AG09319 (cell line): ENCODE measurements around the gene NECTIN2.

Source experiments
- DNase-seq: peaks from one replicate; pipeline ENCODE4 v3.0.0-alpha.2; 2010; ENCODE audit warnings: low read depth; ENCODE audit errors: extremely low read depth
- TF ChIP-seq, protein P1 (sequence below): IDR thresholded peaks from 2 replicates; pipeline ENCODE4 v1.5.1; 2011; ENCODE audit warnings: low read depth, mild to moderate bottlenecking, inconsistent platforms, low read length, moderate library complexity

Gene NECTIN2

DNA sequence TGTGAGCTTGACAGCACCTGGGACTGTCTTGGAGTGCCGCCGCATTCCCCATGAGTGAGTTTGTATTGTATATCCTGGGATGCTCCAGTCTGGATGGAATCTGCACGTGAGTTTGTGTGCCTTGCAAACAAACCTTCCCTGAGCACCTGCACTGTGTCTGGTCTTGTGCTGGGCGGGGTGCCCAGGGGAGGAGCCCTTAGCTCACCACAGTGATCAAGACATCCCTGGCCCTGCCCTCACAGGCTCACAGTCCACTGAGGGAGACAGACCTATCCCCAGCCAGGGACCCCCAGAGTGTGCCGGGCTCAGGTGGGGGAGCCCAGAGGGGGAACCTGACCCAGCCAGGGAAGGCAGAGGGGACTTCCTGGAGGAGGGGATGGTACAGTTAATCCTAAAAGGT is 38.9 kb upstream of the NECTIN2 start:
- DNase-seq, result no peak
- TF ChIP-seq, protein P1, sequence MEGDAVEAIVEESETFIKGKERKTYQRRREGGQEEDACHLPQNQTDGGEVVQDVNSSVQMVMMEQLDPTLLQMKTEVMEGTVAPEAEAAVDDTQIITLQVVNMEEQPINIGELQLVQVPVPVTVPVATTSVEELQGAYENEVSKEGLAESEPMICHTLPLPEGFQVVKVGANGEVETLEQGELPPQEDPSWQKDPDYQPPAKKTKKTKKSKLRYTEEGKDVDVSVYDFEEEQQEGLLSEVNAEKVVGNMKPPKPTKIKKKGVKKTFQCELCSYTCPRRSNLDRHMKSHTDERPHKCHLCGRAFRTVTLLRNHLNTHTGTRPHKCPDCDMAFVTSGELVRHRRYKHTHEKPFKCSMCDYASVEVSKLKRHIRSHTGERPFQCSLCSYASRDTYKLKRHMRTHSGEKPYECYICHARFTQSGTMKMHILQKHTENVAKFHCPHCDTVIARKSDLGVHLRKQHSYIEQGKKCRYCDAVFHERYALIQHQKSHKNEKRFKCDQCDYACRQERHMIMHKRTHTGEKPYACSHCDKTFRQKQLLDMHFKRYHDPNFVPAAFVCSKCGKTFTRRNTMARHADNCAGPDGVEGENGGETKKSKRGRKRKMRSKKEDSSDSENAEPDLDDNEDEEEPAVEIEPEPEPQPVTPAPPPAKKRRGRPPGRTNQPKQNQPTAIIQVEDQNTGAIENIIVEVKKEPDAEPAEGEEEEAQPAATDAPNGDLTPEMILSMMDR, result no peak

DNA sequence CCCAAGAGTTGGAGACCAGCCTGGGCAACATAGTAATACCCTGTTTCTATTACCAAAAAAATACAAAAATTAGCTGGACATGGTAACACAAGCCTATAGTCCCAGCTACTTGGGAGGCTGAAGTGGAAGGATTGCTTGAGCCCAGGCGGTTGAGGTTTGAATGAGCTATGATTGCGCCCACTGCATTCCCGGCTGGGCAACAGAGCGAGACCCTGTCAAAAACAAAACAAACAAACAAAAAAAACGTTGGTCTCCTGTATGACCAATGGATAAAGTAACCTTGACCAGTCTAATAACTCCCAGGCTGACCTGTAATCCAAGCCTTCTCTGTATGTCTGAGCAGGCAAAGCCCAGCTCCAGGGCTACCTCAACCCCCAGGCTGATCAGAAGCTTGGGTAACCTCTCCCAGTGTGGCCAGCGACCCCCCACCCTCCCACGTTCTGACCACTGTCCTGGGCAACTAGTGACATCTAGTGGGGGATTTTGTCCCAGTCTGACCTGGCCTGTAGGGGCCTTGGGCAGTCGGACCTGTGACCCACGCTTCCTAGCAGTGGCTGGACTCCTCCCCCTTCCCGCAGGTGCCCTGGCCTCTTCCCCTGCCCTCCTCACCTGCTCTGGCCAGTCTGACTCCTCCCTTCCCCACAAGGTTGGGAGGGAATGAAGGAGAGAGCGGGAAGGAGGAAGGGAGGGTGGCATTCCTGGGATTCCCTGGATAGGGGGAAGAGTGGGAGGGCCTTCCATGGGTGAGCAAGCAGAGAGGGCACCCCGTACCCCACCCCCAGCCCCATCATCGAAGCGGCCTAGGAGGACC is 38.2 kb upstream of the NECTIN2 start:
- TF ChIP-seq, protein P1, result peak; percentile 53
- peak; percentile 15 for DNase-seq

DNA sequence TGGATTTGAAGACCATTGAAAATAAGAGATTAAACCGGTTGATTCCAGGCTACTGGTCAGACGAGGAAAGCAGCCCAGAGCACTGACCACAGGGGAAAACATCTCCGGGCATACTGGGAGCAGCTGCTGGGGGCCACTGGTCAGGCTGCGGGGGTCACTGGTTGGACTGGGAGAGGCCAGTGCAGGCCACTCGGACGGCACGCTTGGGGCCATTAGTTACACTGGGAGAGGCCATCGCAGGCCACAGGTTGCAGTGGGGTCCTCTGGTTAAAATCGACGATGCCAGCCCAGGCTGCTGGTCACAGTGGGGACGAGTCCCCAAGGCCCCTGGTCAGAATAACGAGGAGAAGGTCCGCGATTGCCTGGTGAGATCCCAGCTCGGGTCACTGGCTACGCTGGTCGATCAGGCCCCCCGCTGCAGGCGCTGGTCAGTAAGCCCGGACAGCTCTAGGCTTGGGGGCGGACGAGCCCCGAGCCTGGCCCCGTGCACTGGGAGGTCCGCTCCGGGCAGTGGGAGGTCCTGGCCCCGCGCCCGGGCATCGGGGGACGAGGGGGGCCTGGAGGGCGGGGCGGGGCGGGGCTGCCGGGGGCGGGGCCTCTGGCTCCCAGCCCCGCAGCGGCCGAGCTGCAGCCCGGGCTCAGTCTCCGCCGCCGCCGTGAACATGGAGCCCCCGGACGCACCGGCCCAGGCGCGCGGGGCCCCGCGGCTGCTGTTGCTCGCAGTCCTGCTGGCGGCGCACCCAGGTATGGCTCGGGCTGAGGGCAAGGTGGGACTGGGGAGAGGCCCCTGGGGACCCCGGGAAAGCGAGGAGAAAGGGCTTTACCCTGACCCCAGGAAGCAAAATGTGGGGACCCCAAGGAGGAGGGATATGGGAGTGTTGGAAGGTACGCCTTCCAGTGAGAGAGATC is 37.4 kb upstream of the NECTIN2 start, which contains the start of gene BCAM:
TSS of gene BCAM (plus strand) at position 641 of the 909 bp plus-strand sequence. CDS start at position 663, 22 bp downstream.
- DNase-seq, result peak; percentile 35
- TF ChIP-seq, protein P1, result no peak

GRCh38 chr19:44809577-44810233 is 36.4 kb upstream of the NECTIN2 start:
- no peak for DNase-seq
- TF ChIP-seq, protein P1, result no peak

DNA sequence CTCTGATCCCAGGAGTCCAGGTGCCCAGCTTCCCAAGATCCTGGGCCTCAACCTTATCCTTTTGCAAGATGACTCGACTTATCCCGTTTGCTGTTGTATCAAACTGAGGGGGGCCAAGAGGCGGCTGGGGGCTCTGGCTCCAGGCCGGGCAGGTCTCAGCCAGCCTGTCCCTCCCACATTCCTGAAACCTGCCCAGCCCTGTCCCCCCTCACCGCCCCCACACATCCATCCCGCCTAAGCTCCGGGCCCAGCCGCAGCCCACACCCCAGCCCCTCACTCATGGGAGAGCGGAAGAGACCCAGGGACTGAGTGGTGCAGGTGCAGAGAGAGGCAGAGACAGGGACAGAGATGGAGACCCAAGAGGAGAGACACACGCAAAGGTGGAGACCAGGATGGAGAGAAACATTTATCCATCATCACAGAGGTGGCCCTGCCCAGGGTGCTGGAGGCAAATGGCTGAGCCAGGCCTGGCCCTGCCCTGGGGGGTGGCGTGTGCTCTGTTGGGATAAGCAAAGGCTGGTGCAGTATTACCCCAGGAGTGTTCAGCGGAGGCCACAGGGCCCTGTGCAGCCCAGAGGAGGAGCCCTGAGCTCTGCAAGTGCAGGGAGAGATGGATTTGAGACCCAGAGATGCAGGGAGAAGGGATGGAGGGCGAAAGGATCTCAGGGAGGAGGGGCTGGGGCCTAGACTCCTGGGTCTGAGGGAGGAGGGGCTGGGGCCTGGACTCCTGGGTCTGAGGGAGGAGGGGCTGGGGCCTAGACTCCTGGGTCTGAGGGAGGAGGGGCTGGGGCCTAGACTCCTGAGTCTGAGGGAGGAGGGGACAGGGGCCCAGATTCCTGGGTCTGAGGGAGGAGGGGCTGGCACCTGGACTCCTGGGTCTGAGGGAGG is 35.6 kb upstream of the NECTIN2 start:
- TF ChIP-seq, protein P1, result no peak
- no peak for DNase-seq

DNA sequence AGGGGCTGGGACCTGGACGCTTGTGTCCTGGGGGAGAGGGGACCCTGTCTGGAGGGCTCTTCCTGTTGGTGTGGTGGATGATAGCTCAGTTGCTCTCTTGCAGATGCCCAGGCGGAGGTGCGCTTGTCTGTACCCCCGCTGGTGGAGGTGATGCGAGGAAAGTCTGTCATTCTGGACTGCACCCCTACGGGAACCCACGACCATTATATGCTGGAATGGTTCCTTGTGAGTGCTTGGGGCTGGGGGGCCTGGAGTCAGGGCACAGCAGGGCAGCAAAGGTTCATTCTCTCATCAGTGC is 35.0 kb upstream of the NECTIN2 start:
- no peak for DNase-seq
- TF ChIP-seq, protein P1, result no peak
